ENCODE results near the gene TUT1. TPM values are rescaled to one million over a fixed set of nuclear protein-coding genes. Genes with fewer than 3 reads are reported as not detected.

Gene TUT1
- total and polyA plus RNA-seq, 4 donors: 10.8 to 21.9 (median 17.3) TPM

DNA sequence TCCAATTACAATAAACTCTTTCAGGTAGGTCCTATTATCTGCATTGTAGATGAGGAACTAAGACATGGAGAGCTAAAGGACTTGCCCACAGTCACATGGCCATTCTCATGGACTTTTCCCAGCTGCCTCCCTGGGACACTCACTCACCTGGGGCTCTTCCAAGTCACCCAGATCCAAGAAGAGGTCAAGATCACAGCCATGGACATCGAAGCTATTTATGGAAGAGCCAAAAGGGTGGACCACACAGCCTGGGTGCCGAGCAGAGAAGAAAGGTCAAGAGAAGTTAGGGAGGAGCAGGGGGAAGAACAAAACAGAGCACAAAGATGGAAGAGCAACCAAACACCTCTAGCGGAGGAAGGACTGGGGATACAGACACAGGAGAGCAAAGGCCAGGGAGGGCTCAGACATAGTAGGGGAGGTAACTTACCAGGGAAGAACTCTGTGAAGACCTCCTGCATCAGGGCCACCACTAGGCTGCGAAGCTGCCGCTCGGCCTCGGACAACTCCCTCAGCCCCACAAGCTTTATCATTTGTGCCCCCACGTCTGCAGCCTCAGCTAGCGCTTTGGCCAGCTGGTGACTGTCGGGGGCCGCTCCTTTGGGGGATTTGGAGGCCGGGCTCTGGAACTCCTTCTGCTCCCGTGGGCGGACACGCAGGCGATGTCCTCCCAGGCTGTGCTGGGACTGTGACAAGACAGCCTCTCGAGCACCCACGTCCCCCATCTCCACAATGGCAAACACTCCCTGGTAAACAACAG is 10.2 kb downstream of the TUT1 start:
- no peaks in the 10 kb centered on the region for H3K27me3 ChIP-seq (ENCODE audit: control insufficient read depth in 3 of 3, insufficient read depth in 3 of 3, low read length in 2 of 3)
- no peak overlapping the region for H3K27ac ChIP-seq (ENCODE audit: low read depth in 1 of 2, low read length in 1 of 2)
- peaks cover 0 to 3% (median under 1%) of the 10 kb centered on the region in 5 donors for H3K4me1 ChIP-seq (ENCODE audit: control insufficient read depth in 5 of 5, insufficient read depth in 5 of 5, low read length in 5 of 5)
- DNase-seq (no peak), ATAC-seq (ENCODE audit: insufficient read depth, low FRiP score) (no peak)
- TF ChIP-seq, protein P1, sequence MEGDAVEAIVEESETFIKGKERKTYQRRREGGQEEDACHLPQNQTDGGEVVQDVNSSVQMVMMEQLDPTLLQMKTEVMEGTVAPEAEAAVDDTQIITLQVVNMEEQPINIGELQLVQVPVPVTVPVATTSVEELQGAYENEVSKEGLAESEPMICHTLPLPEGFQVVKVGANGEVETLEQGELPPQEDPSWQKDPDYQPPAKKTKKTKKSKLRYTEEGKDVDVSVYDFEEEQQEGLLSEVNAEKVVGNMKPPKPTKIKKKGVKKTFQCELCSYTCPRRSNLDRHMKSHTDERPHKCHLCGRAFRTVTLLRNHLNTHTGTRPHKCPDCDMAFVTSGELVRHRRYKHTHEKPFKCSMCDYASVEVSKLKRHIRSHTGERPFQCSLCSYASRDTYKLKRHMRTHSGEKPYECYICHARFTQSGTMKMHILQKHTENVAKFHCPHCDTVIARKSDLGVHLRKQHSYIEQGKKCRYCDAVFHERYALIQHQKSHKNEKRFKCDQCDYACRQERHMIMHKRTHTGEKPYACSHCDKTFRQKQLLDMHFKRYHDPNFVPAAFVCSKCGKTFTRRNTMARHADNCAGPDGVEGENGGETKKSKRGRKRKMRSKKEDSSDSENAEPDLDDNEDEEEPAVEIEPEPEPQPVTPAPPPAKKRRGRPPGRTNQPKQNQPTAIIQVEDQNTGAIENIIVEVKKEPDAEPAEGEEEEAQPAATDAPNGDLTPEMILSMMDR (IDR thresholded peaks at IDR 0.05; ENCODE audit: control extremely low read depth, extremely low read depth): no peak
- WGBS, 2 donors: 92 to 95% methylated on average over 18 of the region's 18 CpGs
- no peak overlapping the region for H3K9ac ChIP-seq (ENCODE audit: insufficient read depth in 1 of 2, low read length in 2 of 2)
- no peak overlapping the region for H3K4me3 ChIP-seq
- H3K9me3 ChIP-seq (ENCODE audit: control insufficient read depth in 4 of 4, insufficient read depth in 3 of 4, low read length in 3 of 4): no peaks in the 10 kb centered on the region
- H3K36me3 ChIP-seq (ENCODE audit: control insufficient read depth in 4 of 4, insufficient read depth in 4 of 4, low read length in 4 of 4): peaks cover 2 to 26% (median 23%) of the 10 kb centered on the region in 4 donors

DNA sequence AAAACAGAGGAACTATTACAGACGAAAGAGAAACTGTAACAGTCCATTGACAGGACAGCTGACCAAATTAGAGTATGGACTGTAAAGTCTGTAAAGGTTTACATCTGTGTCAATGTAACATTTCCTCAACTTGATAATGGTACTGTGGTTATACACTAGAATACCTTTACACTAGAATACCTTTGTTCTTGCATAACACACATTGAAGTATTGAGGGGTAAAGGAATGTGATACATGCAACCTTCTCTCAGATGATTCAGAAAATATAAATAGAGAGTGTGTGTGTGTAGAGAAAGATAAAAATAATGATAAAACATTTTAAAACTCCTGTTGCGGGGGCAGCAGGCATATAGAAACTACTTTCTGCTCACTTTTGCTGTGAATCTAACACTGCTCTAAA is 12.1 kb downstream of the TUT1 start:
- Histone ChIP-seq H3K36me3 (ENCODE audit: control insufficient read depth in 4 of 4, insufficient read depth in 4 of 4, low read length in 4 of 4) (peaks cover 2 to 26% (median 19%) of the 10 kb centered on the region in 4 donors), H3K27ac (ENCODE audit: low read depth in 1 of 2, low read length in 1 of 2) (no peak overlapping the region), H3K9ac (ENCODE audit: insufficient read depth in 1 of 2, low read length in 2 of 2) (no peak overlapping the region), H3K4me1 (ENCODE audit: control insufficient read depth in 5 of 5, insufficient read depth in 5 of 5, low read length in 5 of 5) (peaks cover 0 to 18% (median 7%) of the 10 kb centered on the region in 5 donors), H3K4me3 (no peak overlapping the region), H3K9me3 (ENCODE audit: control insufficient read depth in 4 of 4, insufficient read depth in 3 of 4, low read length in 3 of 4) (no peaks in the 10 kb centered on the region), H3K27me3 (ENCODE audit: control insufficient read depth in 3 of 3, insufficient read depth in 3 of 3, low read length in 2 of 3) (no peaks in the 10 kb centered on the region)
- DNase-seq (no peak), ATAC-seq (ENCODE audit: insufficient read depth, low FRiP score) (no peak)
- TF ChIP-seq, protein P1 (IDR thresholded peaks at IDR 0.05; ENCODE audit: control extremely low read depth, extremely low read depth): no peak
- 92% methylated on average over 2 of the region's 2 CpGs for WGBS, 2 donors

DNA sequence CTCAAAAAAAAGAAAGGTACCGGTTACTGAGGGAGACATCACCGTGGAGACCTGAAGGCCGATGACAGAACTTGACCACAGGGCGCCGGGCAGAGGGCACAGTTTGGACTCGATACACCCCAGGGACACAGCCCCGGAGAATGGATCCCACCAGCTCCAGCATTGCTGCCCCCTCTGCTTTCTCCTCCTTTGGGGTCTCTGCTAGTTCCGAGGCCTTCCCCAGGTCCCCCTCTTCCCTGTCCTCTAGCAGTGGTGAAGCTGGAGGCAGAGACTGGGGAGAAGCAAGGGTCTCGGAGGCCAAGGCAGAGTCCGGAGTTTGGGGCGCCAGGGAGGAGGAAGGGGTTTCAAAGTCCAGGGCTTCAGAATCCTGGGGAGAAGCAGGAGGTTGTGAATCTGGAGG is 12.8 kb downstream of the TUT1 start:
- Histone ChIP-seq H3K9me3 (ENCODE audit: control insufficient read depth in 4 of 4, insufficient read depth in 3 of 4, low read length in 3 of 4) (no peaks in the 10 kb centered on the region), H3K27me3 (ENCODE audit: control insufficient read depth in 3 of 3, insufficient read depth in 3 of 3, low read length in 2 of 3) (no peaks in the 10 kb centered on the region), H3K4me3 (no peak overlapping the region), H3K9ac (ENCODE audit: insufficient read depth in 1 of 2, low read length in 2 of 2) (no peak overlapping the region), H3K36me3 (ENCODE audit: control insufficient read depth in 4 of 4, insufficient read depth in 4 of 4, low read length in 4 of 4) (peaks cover 2 to 26% (median 17%) of the 10 kb centered on the region in 4 donors), H3K27ac (ENCODE audit: low read depth in 1 of 2, low read length in 1 of 2) (peak overlapping the region in 1 of 2 donors; percentile 34), H3K4me1 (ENCODE audit: control insufficient read depth in 5 of 5, insufficient read depth in 5 of 5, low read length in 5 of 5) (peaks cover 0 to 18% (median 7%) of the 10 kb centered on the region in 5 donors)
- ATAC-seq (ENCODE audit: insufficient read depth, low FRiP score): no peak
- 96 to 99% methylated on average over 11 of the region's 11 CpGs for WGBS, 2 donors
- TF ChIP-seq, protein P1 (IDR thresholded peaks at IDR 0.05; ENCODE audit: control extremely low read depth, extremely low read depth): no peak
- DNase-seq: no peak

All from lung (tissue), 12 donors.